ENCODE data around the gene MAST4. TPM values are rescaled to one million over a fixed set of nuclear protein-coding genes. Genes with fewer than 3 reads are reported as not detected.

MAST4 gene
- total and polyA plus RNA-seq, 2 of the 13 experiments (the other 11 are each of a cell fraction or from before 2014, with no cell fraction given): 3.4 to 3.7 TPM

DNA sequence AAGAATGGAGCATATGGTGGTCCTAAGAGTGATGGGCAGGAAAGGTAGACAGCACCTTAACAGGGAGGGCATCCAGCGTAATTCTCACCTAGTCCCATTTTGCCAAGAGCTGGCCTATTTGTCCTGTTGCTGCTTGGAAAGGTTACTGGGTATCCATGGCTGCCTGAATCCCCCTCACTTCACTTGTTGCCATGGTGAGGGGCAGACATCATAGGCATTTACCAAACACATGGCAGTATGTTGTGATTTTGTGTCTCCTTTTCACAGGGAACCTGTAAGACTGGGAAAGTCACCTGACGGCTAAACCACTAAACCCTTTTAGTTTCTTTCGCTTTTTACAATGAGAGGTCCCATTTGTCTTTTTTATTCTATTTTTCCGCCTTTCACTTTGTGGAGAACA, 373.3 kb downstream of the MAST4 start:
- 0 out of 5 replicates have a peak, but pooled peaks cover 0 to 3% of the 10 kb centered on the region in 2 experiments for H3K27me3 ChIP-seq (ENCODE audit: control insufficient read depth in 1 of 2, insufficient read depth in 2 of 2, low read length in 2 of 2)
- ATAC-seq: no peak
- TF ChIP-seq ZNF296 (CRISPR knock-in tag; conservative IDR thresholded peaks at IDR 0.05) (no peak), ZNF724P (CRISPR knock-in tag; IDR thresholded peaks at IDR 0.05; ENCODE audit: borderline replicate concordance) (no peak), ZFP36 (IDR thresholded peaks at IDR 0.05; ENCODE audit: borderline replicate concordance, low read depth, low read length, partially characterized antibody) (no peak), ZNF17 (CRISPR knock-in tag; IDR thresholded peaks at IDR 0.05) (no peak), KAT2B (IDR thresholded peaks at IDR 0.05; ENCODE audit: borderline replicate concordance, low read depth, low read length) (no peak), ATF1 (CRISPR knock-in tag; IDR thresholded peaks at IDR 0.05) (no peak), TBX3 (IDR thresholded peaks at IDR 0.05; ENCODE audit: borderline replicate concordance) (no peak), NR2F1 (CRISPR knock-in tag; IDR thresholded peaks at IDR 0.05) (no peak)
- TF ChIP-seq, protein P1, sequence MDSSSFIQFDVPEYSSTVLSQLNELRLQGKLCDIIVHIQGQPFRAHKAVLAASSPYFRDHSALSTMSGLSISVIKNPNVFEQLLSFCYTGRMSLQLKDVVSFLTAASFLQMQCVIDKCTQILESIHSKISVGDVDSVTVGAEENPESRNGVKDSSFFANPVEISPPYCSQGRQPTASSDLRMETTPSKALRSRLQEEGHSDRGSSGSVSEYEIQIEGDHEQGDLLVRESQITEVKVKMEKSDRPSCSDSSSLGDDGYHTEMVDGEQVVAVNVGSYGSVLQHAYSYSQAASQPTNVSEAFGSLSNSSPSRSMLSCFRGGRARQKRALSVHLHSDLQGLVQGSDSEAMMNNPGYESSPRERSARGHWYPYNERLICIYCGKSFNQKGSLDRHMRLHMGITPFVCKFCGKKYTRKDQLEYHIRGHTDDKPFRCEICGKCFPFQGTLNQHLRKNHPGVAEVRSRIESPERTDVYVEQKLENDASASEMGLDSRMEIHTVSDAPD (CRISPR knock-in tag; IDR thresholded peaks at IDR 0.05): no peak
- TF ChIP-seq, protein P2, sequence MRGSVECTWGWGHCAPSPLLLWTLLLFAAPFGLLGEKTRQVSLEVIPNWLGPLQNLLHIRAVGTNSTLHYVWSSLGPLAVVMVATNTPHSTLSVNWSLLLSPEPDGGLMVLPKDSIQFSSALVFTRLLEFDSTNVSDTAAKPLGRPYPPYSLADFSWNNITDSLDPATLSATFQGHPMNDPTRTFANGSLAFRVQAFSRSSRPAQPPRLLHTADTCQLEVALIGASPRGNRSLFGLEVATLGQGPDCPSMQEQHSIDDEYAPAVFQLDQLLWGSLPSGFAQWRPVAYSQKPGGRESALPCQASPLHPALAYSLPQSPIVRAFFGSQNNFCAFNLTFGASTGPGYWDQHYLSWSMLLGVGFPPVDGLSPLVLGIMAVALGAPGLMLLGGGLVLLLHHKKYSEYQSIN (CRISPR knock-in tag; IDR thresholded peaks at IDR 0.05; ENCODE audit: borderline replicate concordance): no peak
- FAIRE-seq: no peak
- no peak overlapping the region for H2AFZ ChIP-seq (ENCODE audit: low read length)
- no peaks in the 10 kb centered on the region for H4K20me1 ChIP-seq (ENCODE audit: insufficient read depth, low read length)
- in situ Hi-C loops (cut with HindIII; ENCODE audit: extremely low pct_ligation_motif_present, low pct_unique_long_range_greater_than_20kb): no loop called here
- H3K36me3 ChIP-seq (replicated peaks in 1 of 2; ENCODE audit: control insufficient read depth in 1 of 2, insufficient read depth in 2 of 2, low read length in 2 of 2): no peaks in the 10 kb centered on the region
- H3K9ac ChIP-seq (ENCODE audit: insufficient read depth, low read depth, low read length): no peak overlapping the region
- no peak overlapping the region for H3K4me2 ChIP-seq (ENCODE audit: low read depth, low read length)
- no TSS peak for BruUV-seq (replicated peaks)
- POLR2A ChIA-PET: no interaction called here
- H3K79me2 ChIP-seq (ENCODE audit: insufficient read depth, low read length): no peaks in the 10 kb centered on the region
- CTCF ChIA-PET (ENCODE audit: low intra/inter-chr PET ratio, low total read pairs): no interaction called here
- WGBS (ENCODE audit: low lambda C conversion rate): 50% methylated on average over 4 of the region's 4 CpGs
- no peak overlapping the region for H3K27ac ChIP-seq (ENCODE audit: extremely low read length, insufficient read depth, low read length)
- no peaks in the 10 kb centered on the region for H3K4me1 ChIP-seq (ENCODE audit: insufficient read depth, low read length)
- intact Hi-C loops (cut with micrococcal nuclease; ENCODE audit: unreplicated experiment): no loop called here
- no peaks in the 10 kb centered on the region for H3K9me3 ChIP-seq (ENCODE audit: low read length)
- no peak for DNase-seq (ENCODE audit: low spot score)
- no peak overlapping the region for H3K4me3 ChIP-seq (replicated peaks in 1 of 3; ENCODE audit: insufficient read depth in 1 of 3, low read depth in 2 of 3, low read length in 3 of 3)

Data from HepG2 (cell line).